ENCODE results near the gene RGS21. TPM values are rescaled to one million over a fixed set of nuclear protein-coding genes. Genes with fewer than 3 reads are reported as not detected.

RGS21 gene
- total and polyA plus RNA-seq, 10 of the 15 experiments (the other 5 are each of a cell fraction or from before 2014, with no cell fraction given), result not detected

DNA sequence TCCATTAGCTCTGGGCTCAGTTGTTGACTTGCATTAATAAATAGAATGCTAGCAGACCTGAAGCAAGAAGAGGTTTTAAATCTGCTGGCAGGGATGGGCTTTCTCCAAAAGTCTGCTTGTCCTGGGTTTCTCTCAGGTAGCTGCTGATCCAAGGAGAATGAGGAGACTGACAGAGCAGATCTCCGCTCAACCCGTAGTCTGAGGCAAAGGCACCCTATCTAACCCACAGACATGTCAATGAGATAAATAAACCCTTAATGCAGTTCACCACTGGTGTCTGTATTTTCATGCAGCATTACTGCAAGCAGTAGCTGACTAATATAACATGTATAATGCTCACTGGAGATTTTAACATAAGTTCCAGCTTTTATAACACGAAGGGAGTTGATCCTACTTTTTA, 44.1 kb upstream of the RGS21 start (continued):
- TF ChIP-seq, protein P1, sequence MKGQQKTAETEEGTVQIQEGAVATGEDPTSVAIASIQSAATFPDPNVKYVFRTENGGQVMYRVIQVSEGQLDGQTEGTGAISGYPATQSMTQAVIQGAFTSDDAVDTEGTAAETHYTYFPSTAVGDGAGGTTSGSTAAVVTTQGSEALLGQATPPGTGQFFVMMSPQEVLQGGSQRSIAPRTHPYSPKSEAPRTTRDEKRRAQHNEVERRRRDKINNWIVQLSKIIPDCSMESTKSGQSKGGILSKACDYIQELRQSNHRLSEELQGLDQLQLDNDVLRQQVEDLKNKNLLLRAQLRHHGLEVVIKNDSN (IDR thresholded peaks at IDR 0.05; ENCODE audit: borderline replicate concordance, extremely low read length, insufficient read depth, low read depth, low read length), result no peak
- TF ChIP-seq ETV6 (conservative IDR thresholded peaks at IDR 0.05 in 1 of 2, IDR thresholded peaks at IDR 0.05 in 1 of 2; ENCODE audit: borderline replicate concordance in 1 of 2, low read depth in 1 of 2), result no peak
- TF ChIP-seq, protein P2, sequence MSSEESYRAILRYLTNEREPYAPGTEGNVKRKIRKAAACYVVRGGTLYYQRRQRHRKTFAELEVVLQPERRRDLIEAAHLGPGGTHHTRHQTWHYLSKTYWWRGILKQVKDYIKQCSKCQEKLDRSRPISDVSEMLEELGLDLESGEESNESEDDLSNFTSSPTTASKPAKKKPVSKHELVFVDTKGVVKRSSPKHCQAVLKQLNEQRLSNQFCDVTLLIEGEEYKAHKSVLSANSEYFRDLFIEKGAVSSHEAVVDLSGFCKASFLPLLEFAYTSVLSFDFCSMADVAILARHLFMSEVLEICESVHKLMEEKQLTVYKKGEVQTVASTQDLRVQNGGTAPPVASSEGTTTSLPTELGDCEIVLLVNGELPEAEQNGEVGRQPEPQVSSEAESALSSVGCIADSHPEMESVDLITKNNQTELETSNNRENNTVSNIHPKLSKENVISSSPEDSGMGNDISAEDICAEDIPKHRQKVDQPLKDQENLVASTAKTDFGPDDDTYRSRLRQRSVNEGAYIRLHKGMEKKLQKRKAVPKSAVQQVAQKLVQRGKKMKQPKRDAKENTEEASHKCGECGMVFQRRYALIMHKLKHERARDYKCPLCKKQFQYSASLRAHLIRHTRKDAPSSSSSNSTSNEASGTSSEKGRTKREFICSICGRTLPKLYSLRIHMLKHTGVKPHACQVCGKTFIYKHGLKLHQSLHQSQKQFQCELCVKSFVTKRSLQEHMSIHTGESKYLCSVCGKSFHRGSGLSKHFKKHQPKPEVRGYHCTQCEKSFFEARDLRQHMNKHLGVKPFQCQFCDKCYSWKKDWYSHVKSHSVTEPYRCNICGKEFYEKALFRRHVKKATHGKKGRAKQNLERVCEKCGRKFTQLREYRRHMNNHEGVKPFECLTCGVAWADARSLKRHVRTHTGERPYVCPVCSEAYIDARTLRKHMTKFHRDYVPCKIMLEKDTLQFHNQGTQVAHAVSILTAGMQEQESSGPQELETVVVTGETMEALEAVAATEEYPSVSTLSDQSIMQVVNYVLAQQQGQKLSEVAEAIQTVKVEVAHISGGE (CRISPR knock-in tag; IDR thresholded peaks at IDR 0.05), result no peak
- TF ChIP-seq CHD2 (IDR thresholded peaks at IDR 0.05; ENCODE audit: borderline replicate concordance, low read depth, low read length), result no peak
- TF ChIP-seq PML (IDR thresholded peaks at IDR 0.05; ENCODE audit: low read length), result no peak
- no peak for TF ChIP-seq MTA3 (IDR thresholded peaks at IDR 0.05; ENCODE audit: borderline replicate concordance, low read length)
- TF ChIP-seq TAF1 (IDR thresholded peaks at IDR 0.05; ENCODE audit: borderline replicate concordance, low read depth, low read length), result no peak
- TF ChIP-seq, protein P3, sequence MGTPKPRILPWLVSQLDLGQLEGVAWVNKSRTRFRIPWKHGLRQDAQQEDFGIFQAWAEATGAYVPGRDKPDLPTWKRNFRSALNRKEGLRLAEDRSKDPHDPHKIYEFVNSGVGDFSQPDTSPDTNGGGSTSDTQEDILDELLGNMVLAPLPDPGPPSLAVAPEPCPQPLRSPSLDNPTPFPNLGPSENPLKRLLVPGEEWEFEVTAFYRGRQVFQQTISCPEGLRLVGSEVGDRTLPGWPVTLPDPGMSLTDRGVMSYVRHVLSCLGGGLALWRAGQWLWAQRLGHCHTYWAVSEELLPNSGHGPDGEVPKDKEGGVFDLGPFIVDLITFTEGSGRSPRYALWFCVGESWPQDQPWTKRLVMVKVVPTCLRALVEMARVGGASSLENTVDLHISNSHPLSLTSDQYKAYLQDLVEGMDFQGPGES (IDR thresholded peaks at IDR 0.05), result no peak
- no peak for TF ChIP-seq NR2C1 (IDR thresholded peaks at IDR 0.05)

Measured in GM12878 (cell line).